Lower leg skin (tissue), 4 donors: ENCODE data around the gene CLTCL1. TPM values are rescaled to one million over a fixed set of nuclear protein-coding genes. Genes with fewer than 3 reads are reported as not detected.

ENCODE experiments used
- DNase-seq, 2 donors: peaks; one replicate each; pipeline ENCODE4 v3.0.0-alpha.2; 2019; ENCODE audit warnings: low spot score in 2 of 2
- H3K4me3 ChIP-seq: fragments of 200-600 bp; sonication (generic); 2 replicates; pipeline ENCODE4 v1.5.1; 2017; ENCODE audit warnings: mild to moderate bottlenecking, low read depth; ENCODE audit not compliant: poor library complexity, severe bottlenecking
- POLR2A ChIP-seq, 2 donors: fragments of 450-650 bp; IDR thresholded peaks; one replicate each; pipeline ENCODE4 v1.6.1; 2016 to 2017; ENCODE audit warnings: antibody characterized with exemption in 2 of 2, mild to moderate bottlenecking in 1 of 2, moderate library complexity in 1 of 2
- WGBS, 2 donors: methylation state at CpG; one replicate each; pipeline ENCODE4 v1.1.5; 2018; 5-methylcytosine and 5-hydroxymethylcytosine counted together
- intact Hi-C: fragments of 100-400 bp; cut with DNase I; formaldehyde crosslinking; loops from one replicate; pipeline ENCODE4 v1.15.0; 2023; ENCODE audit warnings: low total_unique reads
- total RNA-seq, 4 donors: library from RNA; depleted of rRNA; stranded (reverse); fragments of >200 nt; gene quantifications; one replicate each; pipeline ENCODE4 v1.1.0, GENCODE V29; 2016
- TF ChIP-seq, protein P1 (sequence below), 3 donors: fragments of 450-650 bp; IDR thresholded peaks; one replicate each; pipeline ENCODE4 v1.5.1; 2016; ENCODE audit warnings: antibody characterized with exemption in 3 of 3, mild to moderate bottlenecking in 3 of 3, moderate library complexity in 2 of 3

CLTCL1 gene
- total RNA-seq, 4 donors from 2014 or later = 4.0 to 9.6 (median 7.6) TPM

DNA sequence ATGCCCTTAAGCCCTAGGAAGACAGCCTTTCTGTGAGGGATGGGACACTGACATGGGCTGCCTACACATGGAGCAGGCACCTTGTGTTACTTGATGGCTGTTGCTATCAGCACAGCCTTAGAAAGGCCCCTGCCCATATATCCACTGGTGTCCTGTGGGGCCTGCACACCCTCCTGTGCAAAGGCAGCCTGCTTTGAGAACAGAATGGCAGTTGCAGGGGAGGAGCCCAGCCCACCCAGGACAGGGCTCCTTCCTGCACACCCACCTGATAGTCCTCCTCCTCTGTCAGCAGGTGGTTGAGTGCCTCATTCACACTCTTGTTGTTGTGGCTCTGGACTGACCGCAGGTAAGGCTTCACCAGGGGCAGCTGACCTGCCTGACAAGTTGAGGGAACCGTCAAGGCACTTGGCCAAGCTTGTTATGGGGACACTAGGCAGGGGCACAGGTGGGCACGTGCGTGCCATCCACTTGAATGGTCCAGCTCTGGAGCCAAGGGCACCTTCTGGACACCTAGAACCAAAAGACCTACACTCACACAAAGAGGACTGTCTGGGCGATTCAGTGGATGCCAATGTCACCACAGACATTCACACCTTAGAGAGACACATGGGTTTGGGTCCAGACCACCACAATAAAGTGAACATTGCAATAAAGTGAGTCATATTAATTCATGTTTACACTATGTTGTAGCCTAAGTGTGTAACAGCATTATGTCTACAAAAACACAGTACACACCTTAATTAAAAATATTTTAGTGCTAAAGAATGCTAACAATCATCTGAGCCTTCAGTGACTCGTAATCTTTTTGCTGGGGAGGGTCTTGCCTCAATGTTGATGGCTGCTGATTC is 103.6 kb downstream of the CLTCL1 start:
- 87 to 90% methylated on average over 6 of the region's 6 CpGs for WGBS, 2 donors
- no peak overlapping the region for H3K4me3 ChIP-seq
- TF ChIP-seq, protein P1, sequence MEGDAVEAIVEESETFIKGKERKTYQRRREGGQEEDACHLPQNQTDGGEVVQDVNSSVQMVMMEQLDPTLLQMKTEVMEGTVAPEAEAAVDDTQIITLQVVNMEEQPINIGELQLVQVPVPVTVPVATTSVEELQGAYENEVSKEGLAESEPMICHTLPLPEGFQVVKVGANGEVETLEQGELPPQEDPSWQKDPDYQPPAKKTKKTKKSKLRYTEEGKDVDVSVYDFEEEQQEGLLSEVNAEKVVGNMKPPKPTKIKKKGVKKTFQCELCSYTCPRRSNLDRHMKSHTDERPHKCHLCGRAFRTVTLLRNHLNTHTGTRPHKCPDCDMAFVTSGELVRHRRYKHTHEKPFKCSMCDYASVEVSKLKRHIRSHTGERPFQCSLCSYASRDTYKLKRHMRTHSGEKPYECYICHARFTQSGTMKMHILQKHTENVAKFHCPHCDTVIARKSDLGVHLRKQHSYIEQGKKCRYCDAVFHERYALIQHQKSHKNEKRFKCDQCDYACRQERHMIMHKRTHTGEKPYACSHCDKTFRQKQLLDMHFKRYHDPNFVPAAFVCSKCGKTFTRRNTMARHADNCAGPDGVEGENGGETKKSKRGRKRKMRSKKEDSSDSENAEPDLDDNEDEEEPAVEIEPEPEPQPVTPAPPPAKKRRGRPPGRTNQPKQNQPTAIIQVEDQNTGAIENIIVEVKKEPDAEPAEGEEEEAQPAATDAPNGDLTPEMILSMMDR (IDR thresholded peaks at IDR 0.05) = no peak
- no peak for TF ChIP-seq POLR2A (IDR thresholded peaks at IDR 0.05)
- intact Hi-C loops = no loop called here
- no peak for DNase-seq

DNA sequence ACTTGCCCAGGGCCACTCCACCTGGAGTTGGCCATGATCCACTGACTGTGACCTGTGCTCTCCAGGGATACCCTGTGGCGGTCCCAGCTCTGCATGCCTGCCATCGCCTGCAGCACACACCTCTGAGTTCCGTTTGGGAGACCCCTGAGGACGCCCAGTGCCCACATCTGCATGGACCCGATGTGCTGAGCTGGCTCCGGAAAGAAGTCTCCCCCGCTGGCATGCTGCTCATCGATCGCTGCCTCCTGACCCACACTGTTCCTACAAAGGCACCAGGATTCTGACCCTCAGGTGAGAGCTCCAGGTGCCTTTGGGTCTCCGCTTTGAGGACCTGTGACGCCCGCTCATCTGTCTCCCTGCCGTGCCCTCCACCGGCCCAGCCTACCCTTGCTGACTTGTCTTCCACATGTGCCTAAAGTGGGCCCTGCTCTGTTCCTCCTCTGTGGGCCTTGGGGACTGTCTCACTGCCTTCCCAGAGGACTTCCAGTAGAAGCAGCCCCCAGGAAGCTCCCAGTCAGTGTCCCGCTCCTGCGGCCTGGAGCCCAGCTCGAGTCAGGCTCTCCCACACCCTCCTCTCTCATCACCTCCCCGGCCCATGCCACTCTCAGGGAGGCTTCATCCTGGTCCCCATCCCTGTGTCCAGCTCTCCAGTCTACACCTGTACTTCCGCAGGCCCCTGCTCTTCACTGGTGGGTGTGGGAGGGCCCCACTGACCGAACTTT is 107.1 kb downstream of the CLTCL1 start:
- no peak overlapping the region for H3K4me3 ChIP-seq
- DNase-seq = no peak
- intact Hi-C loops = no loop called here
- WGBS, 2 donors = 86 to 91% methylated on average over 20 of the region's 20 CpGs
- TF ChIP-seq, protein P1 (IDR thresholded peaks at IDR 0.05) = no peak
- TF ChIP-seq POLR2A (IDR thresholded peaks at IDR 0.05) = no peak

DNA sequence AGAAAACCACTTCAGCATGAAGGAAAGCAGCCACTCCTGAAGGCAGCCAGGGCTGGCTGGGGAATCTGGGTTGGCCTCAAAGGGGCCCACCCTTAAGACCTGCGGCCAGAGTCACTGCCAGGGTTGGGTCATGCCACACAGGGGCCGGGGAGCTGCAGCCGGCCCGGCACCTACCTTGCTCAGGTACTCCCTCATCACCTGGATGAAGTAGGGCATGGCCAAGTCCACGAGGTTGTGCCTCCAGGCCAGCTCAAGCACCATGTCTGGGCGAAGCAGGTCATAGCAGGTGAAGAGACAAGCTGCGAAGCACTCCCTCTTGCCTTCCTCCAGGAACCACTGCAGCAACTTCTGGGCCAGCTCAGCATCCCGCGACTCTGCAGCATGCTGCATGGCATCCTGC is 108.3 kb downstream of the CLTCL1 start:
- no peak for DNase-seq
- no peak for TF ChIP-seq POLR2A (IDR thresholded peaks at IDR 0.05)
- TF ChIP-seq, protein P1 (IDR thresholded peaks at IDR 0.05) = no peak
- WGBS, 2 donors = 63 to 64% methylated on average over 8 to 9 of the region's 9 CpGs
- no peak overlapping the region for H3K4me3 ChIP-seq
- intact Hi-C loops = no loop called here

DNA sequence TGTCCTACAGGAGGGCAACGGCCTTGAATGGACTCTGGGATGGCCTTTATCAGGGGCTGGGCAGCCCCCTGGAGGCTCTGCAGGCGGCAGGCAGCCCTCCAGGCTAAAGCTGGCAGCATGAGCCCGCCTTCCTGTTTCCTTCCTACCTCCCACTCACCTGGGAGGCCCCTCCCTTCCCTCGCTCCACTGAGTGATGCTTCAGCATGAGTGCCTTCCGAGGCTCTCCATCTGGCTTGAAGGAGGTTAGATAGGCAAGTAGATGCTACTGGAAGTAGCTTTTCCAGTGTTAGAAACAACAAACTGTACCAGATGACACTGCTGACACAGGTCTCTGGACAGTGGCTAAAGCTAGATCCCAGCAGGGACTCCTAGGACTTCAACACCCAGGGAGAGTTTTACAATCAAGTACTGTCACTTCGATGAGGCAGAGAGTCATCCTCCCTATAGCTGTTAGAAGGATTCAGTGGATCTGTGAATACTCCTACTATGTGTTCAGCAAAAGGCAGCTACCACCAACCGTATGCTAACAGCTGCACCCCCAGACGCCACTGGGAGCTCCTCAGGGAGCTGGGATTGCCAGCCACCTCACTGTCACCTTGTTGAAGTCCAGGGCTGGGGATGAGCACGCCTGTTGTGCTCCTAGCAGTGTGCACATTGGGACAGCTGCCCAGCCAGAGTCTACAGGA is 108.9 kb downstream of the CLTCL1 start:
- DNase-seq = no peak
- TF ChIP-seq, protein P1 (IDR thresholded peaks at IDR 0.05) = no peak
- no peak for TF ChIP-seq POLR2A (IDR thresholded peaks at IDR 0.05)
- 77 to 79% methylated on average over 5 to 9 of the region's 9 CpGs for WGBS, 2 donors
- intact Hi-C loops = no loop called here
- H3K4me3 ChIP-seq = no peak overlapping the region

DNA sequence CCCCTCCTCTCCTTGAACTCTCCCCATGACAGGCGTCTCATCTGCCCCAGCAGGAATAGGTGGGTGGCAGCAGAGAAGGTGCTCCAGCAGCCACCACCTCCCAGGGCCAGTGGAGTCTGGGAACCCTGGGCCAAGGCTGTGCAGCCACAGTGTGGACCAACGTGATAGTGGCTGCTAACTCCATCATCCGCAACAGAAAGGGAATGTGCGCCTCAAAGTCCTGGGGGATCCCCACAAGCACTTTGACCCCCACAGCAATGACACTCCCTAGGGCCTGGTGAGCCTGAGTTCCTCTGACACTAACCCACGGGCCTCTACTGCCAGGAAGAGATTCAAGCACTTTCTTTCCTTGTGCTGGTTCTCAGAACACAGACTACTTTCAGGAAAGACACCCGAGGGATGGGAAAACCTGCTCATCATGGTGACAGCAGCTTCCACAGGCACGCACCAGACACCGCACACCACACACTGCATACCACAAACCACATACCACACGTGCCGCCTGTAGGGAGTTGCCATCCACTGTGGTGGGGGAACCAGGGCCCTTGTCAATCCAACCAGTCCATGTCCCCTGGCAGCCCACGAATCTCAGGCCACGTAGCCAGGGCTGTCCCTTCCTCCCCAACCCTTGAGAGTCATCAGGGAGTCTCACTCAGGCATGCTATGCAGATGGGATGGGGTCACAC is 109.6 kb downstream of the CLTCL1 start:
- intact Hi-C loops = no loop called here

More for the DNA sequence above, 109.6 kb downstream of the CLTCL1 start:
- DNase-seq = no peak
- TF ChIP-seq, protein P1 (IDR thresholded peaks at IDR 0.05) = no peak
- no peak for TF ChIP-seq POLR2A (IDR thresholded peaks at IDR 0.05)
- no peak overlapping the region for H3K4me3 ChIP-seq
- 66 to 67% methylated on average over 6 to 10 of the region's 12 CpGs for WGBS, 2 donors
